Caco-2 (cell line): ENCODE measurements around the gene NNT. TPM values are rescaled to one million over a fixed set of nuclear protein-coding genes. Genes with fewer than 3 reads are reported as not detected.
"Not testable (repeated sequence)": the region's sequence is repeated elsewhere in the genome, so short reads cannot be mapped to it uniquely, and the experiment has no call there.

Experiments
- BruUV-seq: library from RNA; stranded (reverse); fragments of 400-500 nt; replicated peaks from 2 replicates; lab custom pipeline; 2021; lab: Mats Ljungman, UMichigan
- CTCF ChIA-PET: fragments of 300-600 bp; sonication (Branson Sonifier 250); formaldehyde crosslinking; loops from one replicate; lab custom pipeline; 2022; ENCODE audit warnings: antibody characterized with exemption; lab: Charles Lee
- POLR2A ChIA-PET: fragments of 300-600 bp; sonication (Branson Sonifier 250); formaldehyde crosslinking; loops from one replicate; lab custom pipeline; 2022; ENCODE audit warnings: antibody characterized with exemption; lab: Charles Lee
- DNase-seq, 2 experiments: peaks; one replicate each; pipeline versions ENCODE4 v3.0.0 to v3.0.0-alpha.2; 2020 to 2022
- H3K27me3 ChIP-seq: replicated peaks from 2 replicates; pipeline ENCODE4 v1.6.0; 2011; ENCODE audit warnings: low read length; ENCODE audit not compliant: control insufficient read depth, insufficient read depth
- H3K36me3 ChIP-seq: 2 replicates; pipeline ENCODE4 v1.5.1; 2011; ENCODE audit warnings: low read length; ENCODE audit not compliant: control insufficient read depth, insufficient read depth
- H3K4me1 ChIP-seq: fragments of 250-450 bp; sonication (Bioruptor Pico); 2 replicates; pipeline ENCODE4 v1.5.1; 2020; ENCODE audit warnings: mild to moderate bottlenecking
- H3K4me3 ChIP-seq: 2 replicates; pipeline ENCODE4 v1.5.1; 2011; ENCODE audit warnings: low read depth, mild to moderate bottlenecking, control low read depth, low read length
- H3K9me3 ChIP-seq: fragments of 250-450 bp; sonication (Bioruptor Pico); 2 replicates; pipeline ENCODE4 v1.5.1; 2020; ENCODE audit warnings: mild to moderate bottlenecking, moderate library complexity
- H3K27ac Mint-ChIP-seq: one replicate; pipeline ENCODE4 v1.8.0; 2022; ENCODE audit warnings: mixed read lengths; ENCODE audit not compliant: unreplicated experiment
- H3K27me3 Mint-ChIP-seq: one replicate; pipeline ENCODE4 v1.8.0; 2022; ENCODE audit warnings: mixed read lengths; ENCODE audit not compliant: insufficient read depth, unreplicated experiment
- H3K36me3 Mint-ChIP-seq: one replicate; pipeline ENCODE4 v1.8.0; 2022; ENCODE audit warnings: mild to moderate bottlenecking, mixed read lengths; ENCODE audit not compliant: insufficient read depth, unreplicated experiment
- H3K4me1 Mint-ChIP-seq: one replicate; pipeline ENCODE4 v1.8.0; 2022; ENCODE audit warnings: low read depth, mixed read lengths; ENCODE audit not compliant: unreplicated experiment
- H3K4me3 Mint-ChIP-seq: one replicate; pipeline ENCODE4 v1.8.0; 2022; ENCODE audit warnings: mild to moderate bottlenecking, moderate library complexity, mixed read lengths; ENCODE audit not compliant: unreplicated experiment
- H3K9me3 Mint-ChIP-seq: one replicate; pipeline ENCODE4 v1.8.0; 2022; ENCODE audit warnings: mixed read lengths; ENCODE audit not compliant: unreplicated experiment
- CTCF ChIP-seq, 2 experiments: fragments of 200-600 bp in 1 of 2; IDR thresholded peaks; 1 replicate in 1 of 2; 2 replicates in 1 of 2; pipeline versions ENCODE4 v1.5.1 to v1.8.0; 2011 to 2022; ENCODE audit warnings: antibody characterized with exemption in 1 of 2, control low read depth in 1 of 2, inconsistent platforms in 1 of 2, low read depth in 1 of 2, low read length in 1 of 2, mild to moderate bottlenecking in 1 of 2, moderate library complexity in 1 of 2; ENCODE audit not compliant: insufficient read depth in 1 of 2, severe bottlenecking in 1 of 2, unreplicated experiment in 1 of 2
- intact Hi-C: fragments of 100-400 bp; cut with micrococcal nuclease; formaldehyde crosslinking; loops from one replicate; pipeline ENCODE4 v1.10.0; 2022; ENCODE audit not compliant: unreplicated experiment
- total RNA-seq: library from RNA; stranded (reverse); gene quantifications from 2 replicates; pipeline ENCODE4 v1.2.3, GENCODE V29; 2022

Gene NNT
- total RNA-seq, 1 experiment from 2014 or later: 44.8 TPM

- intact Hi-C loops, CTCF ChIA-PET, H3K4me3 ChIP-seq, H3K4me1 Mint-ChIP-seq, H3K27me3 ChIP-seq, H3K36me3 ChIP-seq, H3K36me3 Mint-ChIP-seq, DNase-seq, H3K4me1 ChIP-seq, POLR2A ChIA-PET, H3K27me3 Mint-ChIP-seq, H3K27ac Mint-ChIP-seq, H3K9me3 ChIP-seq, H3K4me3 Mint-ChIP-seq, BruUV-seq: not testable (repeated sequence)
- peaks cover 12% of the 10 kb centered on the region for H3K9me3 Mint-ChIP-seq
These were observed 64.4 kb downstream of the NNT start for GRCh38 chr5:43667379-43667778.

- DNase-seq: no peak
- no peak for TF ChIP-seq CTCF (IDR thresholded peaks at IDR 0.05; ENCODE audit: insufficient read depth in 1 of 2, low read depth in 1 of 2, low read length in 1 of 2, severe bottlenecking in 1 of 2, unreplicated experiment in 1 of 2)
- Mint-ChIP-seq H3K9me3 (peaks cover 12% of the 10 kb centered on the region), H3K27ac (no peak overlapping the region), H3K4me3 (no peak overlapping the region), H3K27me3 (no peaks in the 10 kb centered on the region), H3K36me3 (no peaks in the 10 kb centered on the region), H3K4me1 (no peaks in the 10 kb centered on the region)
- Histone ChIP-seq H3K4me1 (no peaks in the 10 kb centered on the region), H3K36me3 (no peaks in the 10 kb centered on the region), H3K9me3 (no peaks in the 10 kb centered on the region), H3K4me3 (no peak overlapping the region), H3K27me3 (no peaks in the 10 kb centered on the region)
- BruUV-seq: no TSS peak
- CTCF ChIA-PET: no interaction called here
- intact Hi-C loops: no loop called here
- POLR2A ChIA-PET: no interaction called here
These were observed 71.6 kb downstream of the NNT start for GRCh38 chr5:43674536-43674935.

GRCh38 chr5:43675357-43675756 is 72.4 kb downstream of the NNT start:
- CTCF ChIA-PET: no interaction called here
- intact Hi-C loops: no loop called here

More at GRCh38 chr5:43675357-43675756, 72.4 kb downstream of the NNT start:
- POLR2A ChIA-PET: no interaction called here
- no peak for DNase-seq
- Mint-ChIP-seq H3K4me3 (no peak overlapping the region), H3K4me1 (no peaks in the 10 kb centered on the region), H3K36me3 (no peaks in the 10 kb centered on the region), H3K27me3 (no peaks in the 10 kb centered on the region), H3K27ac (no peak overlapping the region), H3K9me3 (peaks cover 12% of the 10 kb centered on the region)
- no peaks in the 10 kb centered on the region for H3K27me3 ChIP-seq
- H3K9me3 ChIP-seq: no peaks in the 10 kb centered on the region
- no peaks in the 10 kb centered on the region for H3K36me3 ChIP-seq
- no peak overlapping the region for H3K4me3 ChIP-seq
- H3K4me1 ChIP-seq: no peaks in the 10 kb centered on the region
- no TSS peak for BruUV-seq
- no peak for TF ChIP-seq CTCF (IDR thresholded peaks at IDR 0.05; ENCODE audit: insufficient read depth in 1 of 2, low read depth in 1 of 2, low read length in 1 of 2, severe bottlenecking in 1 of 2, unreplicated experiment in 1 of 2)
